Measurements from ENCODE around the gene SLC16A11.
"Not testable (repeated sequence)": the region's sequence is repeated elsewhere in the genome, so short reads cannot be mapped to it uniquely, and the experiment has no call there.

Gene SLC16A11

DNA sequence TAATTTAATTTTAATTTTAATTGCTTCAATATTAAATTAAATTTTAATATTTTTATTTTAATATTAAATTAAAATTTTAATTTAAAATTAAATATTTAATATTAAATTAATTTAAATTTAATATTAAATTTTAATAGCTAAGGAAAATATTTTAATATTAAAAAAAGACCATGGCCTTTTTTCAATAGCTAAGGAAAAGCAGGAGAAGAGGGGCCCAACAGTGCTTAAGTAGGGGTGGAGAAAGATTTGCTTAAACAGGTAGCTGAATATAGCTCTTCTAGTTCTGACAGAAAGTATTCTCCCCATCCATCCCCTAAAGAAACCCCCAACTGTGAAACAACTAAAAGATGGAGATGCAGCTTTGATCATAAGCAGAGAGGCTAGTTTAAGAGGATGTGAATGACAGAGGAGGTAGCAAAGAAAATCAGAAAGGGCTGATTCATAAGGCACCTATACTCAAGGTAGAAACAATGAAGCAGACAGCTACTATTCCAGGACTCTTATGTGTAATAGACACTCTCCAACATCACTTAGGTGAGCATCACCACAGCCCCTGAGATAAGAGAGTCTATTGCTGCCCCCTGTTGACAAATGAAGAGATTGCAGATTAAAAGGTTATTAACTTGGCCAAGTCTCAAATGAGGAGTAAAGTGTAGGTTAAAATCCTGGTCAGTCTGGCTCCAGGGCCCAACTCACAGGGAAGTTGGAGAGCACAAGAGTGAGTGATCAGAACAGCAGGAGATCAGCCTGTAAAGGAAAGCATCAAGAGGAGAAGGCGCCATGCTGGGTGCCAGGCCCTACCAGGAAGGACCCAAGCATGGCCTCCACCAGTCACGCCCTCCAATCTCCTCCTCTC lies 39.3 kb downstream of the SLC16A11 start:
- peak; percentile 44 to 86 for DNase-seq

DNA sequence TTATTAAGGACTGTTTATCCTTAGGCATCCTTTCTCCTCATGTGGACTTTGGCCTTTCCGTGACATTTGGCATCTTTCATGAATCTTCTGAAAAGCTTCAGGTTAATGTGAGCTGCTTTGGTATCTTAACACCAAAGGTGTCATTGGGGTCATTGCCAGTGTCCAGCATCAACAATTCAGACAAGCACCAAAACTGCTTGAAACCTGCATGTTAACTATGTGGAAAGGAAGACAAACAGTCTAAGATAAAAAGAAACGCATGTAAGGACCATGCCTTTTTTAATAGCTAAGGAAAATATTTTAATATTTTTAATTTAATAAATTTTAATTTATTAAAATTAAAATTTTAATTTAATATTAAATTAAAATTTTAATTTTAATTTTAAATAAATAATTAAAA lies 40.1 kb downstream of the SLC16A11 start:
- DNase-seq: no peak

DNA sequence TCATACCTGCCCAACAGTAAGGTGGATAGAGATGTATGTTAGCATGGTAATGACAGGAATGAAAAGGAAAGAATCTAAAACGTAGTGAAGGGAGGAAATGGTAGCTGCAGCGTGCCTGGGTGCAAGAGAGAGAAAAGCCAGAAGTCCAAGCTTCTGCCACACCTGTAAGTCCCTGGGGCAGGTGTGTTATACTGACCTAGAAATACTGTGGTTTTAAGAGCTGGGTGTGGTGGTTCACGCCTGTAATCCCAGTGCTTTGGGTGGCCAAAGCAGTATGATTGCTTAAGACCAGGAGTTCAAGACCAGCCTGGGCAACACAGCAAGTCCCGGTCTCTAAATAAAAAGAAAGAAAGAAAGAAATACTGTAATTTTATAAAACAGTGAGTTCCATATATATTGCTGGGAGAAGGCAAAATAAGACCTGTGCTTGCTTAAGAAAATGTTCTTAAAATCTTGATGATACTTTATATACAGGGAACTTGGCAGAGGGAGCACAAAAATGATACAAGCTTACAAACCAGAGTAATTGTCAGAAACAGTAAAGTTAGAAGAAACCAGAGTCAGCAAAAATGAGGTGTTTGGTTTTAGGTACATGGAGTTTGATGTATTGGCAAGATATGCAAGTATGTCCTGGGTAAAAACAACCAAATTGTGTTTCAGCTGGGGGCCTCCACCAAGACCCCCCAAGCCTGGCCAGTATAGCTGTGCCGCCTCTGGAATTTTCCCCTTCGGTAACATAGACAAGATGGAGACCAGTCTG lies 41.4 kb downstream of the SLC16A11 start:
- DNase-seq: no peak

DNA sequence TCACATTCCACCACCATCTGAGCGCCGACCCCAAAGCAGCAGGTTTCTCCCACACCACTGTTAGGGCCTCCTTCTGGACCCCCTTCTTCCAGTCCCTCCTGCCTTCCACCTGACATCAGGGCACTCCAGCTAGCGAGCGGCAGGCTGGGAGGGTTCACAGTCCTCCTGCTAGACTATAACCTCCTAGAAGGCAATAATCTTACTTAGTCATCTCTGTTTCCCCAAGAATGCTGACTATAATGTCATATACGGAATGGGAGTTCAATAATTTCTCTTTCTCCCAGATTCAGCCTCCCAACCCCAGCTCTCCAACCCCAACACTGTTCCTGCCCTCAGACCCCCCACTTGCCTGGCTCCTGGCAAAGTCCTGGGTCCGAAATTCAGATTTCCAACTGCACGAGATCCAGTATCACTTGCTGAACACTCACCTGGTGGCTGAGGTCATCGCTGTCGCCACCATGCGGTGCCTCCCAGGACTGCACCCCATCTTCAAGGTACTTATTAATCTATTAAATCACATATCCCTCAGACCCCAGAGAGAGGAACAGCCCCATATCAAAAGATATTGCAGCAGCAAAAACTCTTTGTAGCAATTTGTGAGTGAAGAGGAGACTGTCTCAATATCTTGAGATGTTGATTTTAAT lies 42.5 kb downstream of the SLC16A11 start:
- peak; percentile 33 to 54 for DNase-seq

DNA sequence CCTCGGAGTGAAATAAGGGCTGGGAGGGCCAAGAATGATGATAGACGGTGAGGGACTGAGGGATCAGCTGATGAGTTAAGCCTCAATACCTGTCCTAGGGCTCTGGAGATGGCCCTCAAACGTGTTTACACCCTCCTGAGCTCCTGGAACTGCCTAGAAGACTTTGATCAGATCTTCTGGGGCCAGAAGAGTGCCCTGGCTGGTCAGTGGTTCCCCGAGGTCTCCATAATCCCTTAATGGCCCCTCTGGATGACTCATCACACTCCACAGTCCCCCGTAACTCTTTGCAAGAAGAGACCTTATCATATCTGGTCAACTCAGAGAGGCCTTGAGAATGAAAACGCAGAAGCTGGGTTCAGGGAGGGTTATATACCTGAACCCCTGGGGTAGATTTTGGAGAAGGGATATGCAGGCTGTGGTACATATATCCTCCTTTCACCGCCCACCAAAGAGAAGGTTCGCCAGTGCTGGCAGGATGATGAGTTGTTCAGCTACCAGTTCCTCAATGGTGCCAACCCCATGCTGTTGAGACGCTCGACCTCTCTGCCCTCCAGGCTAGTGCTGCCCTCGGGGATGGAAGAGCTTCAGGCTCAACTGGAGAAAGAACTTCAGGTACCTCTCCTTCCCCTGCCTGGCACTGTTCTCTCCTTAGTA lies 44.9 kb downstream of the SLC16A11 start:
- no peak for DNase-seq

DNA sequence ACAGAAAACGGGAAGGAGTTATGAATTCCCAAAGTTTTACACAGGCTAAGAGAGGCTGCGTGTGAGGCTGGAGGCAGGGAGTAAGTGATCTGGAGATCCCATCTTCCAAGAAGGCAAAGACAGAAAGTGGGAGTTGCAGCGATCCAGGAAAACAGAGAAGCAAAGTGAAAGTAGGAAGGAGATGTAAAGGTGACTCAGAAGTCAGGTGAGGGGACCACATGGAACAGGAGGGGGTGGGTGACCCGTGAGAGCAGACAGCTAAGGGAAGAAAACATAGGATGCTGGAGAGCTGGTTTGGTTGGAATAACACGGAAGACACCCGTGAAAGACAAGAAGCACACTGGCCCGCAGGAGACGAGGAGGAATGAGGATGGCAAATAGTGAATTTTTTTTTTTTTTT lies 46.7 kb downstream of the SLC16A11 start:
- no peak for DNase-seq

DNA sequence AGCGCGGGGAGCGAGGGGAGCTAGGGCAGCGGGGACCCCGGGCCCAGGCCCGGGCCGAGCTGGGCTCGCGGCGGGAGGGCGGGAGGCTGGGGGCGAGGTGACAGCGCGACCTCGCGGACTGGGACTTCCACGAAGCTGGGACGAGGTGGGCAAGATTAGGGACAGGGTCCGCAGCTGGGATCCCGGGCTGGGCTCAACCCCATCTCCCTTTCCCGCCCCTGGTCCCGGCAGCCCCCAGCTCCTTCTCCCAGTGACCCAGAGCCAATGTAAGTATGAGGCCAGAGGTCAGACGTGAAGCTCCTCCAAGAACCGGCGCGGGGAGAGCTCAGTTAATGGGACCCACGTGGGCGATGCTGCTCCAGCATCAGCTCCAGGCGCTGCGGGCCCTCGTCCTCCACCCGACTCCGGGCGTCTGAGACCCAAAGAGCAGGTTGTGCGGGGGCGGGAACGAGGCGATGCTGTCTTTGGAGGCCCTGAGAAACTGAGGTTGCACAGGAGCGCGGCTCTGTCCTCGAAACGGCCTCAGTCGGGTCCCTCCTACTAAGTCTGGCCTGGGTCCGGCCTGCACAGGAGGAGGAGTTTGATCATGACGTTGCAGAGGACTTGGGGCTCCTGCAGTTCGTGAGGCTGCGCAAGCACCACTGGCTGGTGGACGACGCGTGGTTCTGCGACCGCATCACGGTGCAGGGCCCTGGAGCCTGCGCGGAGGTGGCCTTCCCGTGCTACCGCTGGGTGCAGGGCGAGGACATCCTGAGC lies 47.5 kb downstream of the SLC16A11 start:
- no peak for DNase-seq

DNA sequence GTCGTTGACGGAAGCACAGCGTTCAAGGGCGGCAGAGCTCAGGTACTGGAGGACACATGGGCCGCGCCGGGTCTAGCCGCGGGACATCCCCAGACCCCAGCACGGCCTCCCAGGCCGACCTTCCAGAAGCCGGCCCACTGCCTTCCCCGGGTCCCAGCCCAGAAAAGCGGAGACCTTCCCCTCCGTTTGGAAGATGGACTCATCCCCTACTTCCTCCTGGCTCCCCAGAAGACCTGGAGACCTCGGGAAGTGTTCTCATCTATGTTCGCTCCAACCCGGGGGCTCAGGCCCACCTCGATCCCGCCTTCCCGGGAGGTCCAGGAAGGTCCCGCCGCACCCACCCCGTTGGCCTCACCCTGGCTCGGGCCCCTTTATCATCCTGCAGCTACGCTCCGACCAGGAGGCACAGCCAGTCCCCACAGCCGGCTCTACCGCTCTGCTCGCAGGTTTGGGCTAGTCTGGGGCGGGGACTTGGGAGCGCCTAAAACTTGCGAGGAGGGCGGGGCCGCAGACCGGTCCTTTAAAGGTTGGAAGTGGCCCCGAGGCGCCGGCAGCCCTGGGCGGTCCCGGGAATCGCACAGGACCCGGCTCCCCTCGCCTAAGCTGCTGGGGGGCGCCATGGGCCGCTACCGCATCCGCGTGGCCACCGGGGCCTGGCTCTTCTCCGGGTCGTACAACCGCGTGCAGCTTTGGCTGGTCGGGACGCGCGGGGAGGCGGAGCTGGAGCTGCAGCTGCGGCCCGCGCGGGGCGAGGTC lies 48.2 kb downstream of the SLC16A11 start, which contains the start of gene ALOX12:
Gene ALOX12 (plus strand): TSS at position 550 of the 756 bp plus-strand sequence. CDS start 69 bp downstream, at position 619.
- no peak for DNase-seq

DNA sequence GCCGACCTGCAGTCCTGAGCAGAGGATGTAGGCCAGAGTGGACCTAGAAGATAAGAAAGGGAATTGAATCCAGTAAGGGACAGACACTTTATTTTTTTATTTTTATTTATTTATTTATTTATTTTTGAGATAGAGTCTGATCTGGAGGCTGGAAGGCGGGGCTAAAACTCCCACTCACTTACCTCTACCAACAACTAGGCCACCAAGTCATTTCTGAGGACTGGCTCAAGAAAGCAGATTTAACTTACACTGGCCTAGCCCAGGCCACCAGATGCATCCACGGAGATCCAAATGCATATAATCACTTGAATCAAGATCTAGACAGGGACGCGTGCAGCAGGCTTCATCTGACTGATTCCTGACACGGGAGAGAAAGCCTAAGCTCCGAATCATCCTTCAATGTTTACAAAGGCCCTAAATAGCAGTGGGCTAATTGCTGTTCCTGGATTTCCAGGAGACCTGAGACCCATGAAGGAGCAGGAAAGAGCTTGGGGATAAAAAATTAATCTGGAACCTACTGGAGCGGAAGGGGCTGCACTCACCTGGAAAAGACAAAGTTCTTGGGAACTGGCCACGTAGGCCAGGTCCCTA lies 49.1 kb downstream of the SLC16A11 start:
- DNase-seq: no peak

DNA sequence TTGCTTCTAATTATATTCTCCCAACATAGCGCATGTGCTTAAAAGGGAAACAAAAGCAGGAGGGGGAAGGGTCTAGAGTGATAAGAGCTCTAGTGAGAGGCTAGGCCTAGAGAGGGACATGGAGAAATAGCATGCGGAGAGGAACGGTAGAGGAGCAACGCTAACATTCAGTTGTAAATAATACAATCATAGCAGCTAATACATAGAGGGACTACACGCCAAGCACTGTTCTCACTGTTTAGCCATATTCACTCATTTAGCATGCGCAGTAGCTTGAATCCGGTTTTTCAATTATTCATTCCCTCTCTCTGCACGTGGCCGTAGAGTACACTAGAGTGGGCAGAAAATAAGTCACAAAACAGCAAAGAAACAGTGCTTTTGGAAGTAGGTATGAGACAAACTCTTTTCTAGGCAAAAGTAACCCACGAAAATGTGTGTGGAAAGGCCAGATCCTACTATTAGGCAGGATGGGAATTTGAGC lies 49.7 kb downstream of the SLC16A11 start:
- no peak for DNase-seq

DNA sequence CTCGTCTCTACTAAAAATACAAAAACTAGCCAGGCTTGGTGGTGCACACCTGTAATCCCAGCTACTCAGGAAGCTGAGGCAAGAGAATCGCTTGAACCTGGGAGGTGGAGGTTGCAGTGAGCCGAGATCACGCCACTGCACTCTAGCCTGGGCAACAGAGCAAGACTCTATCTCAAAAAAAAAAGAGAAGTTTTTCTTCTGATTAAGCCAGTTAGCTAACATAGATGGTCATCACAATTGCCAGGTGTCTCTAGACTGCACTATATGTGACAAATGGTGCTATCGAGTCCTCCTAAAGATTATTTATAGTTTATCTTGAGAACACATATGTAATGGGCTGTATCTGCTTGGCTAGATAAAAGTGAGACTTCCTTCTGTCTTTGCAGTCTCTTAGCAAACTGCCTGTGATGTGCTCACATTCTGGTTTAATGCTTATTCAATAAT lies 50.3 kb downstream of the SLC16A11 start:
- DNase-seq: not testable (repeated sequence)

All from CD4-positive, alpha-beta T cell treated with Interleukin-4 for 1 hour (primary cell).